ENCODE measurements around the gene HIVEP3.

Gene HIVEP3

DNA sequence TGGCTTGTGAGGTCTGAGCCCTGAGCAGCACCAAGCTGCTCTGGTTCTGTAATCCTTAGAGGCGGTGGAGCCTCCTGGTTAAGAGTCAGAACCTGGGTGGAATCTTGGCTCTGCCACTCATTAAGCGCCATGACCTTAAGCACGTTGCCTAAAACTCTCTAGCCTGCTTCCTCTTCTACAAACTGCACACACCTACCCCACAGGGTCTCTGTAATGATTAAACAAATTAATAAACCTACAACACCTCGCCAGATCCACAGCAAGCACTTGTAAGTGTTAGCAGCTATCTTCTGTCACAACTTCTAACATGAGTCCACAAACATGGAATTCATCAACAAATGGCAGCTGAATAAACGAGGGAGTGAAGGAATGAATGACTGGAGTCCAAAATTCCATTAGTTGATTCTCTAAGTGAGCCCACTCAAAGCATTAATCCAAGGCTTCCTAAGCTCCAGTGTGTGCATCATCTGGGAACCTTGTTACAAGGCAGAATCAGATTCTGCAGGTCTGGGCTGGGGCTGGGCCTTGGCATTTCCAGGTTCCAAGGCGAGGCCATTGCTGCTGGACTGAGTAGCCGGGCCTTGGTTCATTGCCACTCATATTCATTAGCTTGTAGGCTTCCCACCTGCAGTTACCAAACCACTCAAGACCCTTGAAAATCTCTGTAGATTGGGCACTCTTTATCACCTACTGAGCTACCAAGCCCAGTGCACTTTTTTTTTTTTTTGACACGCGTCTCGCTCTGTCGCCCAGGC lies 168.6 kb downstream of the HIVEP3 start:
- DNase-seq, result no peak

DNA sequence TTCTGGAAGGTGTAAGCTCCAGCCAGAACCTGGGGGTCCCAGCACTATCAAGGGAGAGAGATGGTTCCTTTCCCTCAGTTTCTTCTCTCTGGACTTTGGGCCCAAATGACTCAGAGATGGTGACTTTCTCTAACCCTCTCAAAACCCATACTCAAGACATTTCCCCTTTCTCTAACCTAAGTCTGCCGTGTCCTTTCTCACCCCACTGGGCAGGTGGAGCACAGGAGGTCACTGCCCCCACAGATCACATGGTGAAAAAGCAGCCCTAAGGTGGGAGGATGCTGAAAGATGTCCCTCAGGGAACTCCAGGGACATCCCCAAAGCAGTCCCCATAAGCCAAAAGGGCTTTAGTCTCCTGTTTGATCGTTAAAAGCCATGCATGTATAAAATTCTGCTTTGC lies 173.7 kb downstream of the HIVEP3 start:
- no peak for DNase-seq

DNA sequence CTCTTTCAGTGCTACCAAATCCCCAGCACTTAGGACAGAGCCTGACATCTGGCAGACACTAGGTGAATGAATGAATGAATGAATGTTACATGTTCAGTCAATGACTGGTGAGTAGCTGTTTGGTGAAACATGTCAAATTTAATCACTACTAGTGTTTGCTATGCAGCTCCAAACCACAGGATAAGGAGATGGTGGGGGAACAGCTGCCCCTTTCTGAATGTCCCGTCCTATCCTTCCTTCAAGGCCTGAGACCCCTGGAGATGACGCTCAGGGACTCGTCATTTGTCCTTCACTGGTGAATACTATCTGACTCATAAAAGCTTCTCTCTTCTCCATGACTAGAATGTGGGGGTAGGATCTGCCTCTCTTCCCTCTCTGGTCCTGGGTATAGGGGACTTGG lies 175.4 kb downstream of the HIVEP3 start:
- DNase-seq, result no peak

DNA sequence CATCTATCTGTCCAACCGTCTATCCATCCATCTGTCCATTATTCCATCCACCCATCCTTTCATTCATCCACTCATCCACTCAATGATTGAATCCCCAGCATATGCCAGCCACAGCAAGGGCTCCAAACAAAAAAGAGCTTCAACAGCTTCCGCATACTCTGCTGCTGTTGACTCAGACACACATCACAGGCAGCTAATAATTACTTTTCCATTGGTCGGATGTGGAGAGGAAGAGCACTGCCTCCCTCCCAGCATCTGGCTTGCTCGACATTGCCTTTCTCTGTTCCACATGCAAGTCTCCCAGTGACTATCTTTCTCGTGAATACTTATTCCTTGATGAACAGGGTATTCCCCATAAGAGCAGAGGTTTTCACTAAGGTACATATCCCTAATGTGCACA lies 176.5 kb downstream of the HIVEP3 start:
- DNase-seq, result peak; percentile 42

DNA sequence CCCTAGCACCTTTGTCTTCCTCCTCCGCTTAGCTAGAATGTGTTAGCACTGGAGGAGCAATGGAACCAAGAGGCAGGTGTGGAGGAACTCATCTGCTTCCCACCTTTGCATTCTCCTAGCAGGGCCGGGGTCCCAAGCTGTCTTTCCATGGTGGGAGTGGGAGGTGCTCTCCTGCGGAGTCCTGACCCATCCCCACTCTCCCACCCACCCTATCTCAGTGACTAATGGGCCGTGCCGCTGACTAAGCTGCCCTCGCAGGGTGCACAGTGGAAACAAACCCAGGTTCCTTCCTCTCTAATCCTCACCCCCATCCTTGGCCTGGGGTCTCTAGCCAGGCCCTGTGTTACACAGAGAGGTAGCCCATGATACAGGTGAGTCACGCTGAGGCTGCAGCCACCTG lies 177.5 kb downstream of the HIVEP3 start:
- no peak for DNase-seq

DNA sequence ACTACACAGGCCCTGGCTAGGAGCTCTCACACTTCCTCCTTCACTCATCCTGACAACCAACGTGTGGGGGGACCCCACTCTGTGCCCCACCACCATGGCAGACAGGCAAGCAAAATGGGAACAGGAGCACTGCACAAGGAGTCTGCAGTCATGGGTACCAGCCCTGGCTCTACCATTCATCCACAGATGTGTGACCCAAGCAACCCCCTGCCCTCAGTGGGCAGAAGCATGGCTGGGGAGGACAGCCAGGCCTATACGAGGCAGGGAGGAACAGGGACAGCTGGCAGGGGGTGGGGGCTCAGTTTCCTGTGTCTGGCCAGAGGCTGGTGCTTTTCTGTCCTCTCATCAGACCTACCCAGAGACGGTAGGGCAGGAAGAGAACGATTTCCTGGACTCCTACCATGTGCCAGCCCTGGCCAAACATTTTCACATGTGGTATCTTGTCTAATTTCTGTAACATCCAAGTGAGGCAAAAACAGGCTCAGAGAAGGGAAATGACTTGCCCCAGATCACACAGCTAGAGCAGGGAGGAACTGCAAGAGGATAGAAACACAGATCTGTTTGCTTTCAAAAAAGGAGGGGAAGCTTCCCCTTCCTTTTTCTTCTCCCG lies 178.0 kb downstream of the HIVEP3 start:
- DNase-seq, result no peak

DNA sequence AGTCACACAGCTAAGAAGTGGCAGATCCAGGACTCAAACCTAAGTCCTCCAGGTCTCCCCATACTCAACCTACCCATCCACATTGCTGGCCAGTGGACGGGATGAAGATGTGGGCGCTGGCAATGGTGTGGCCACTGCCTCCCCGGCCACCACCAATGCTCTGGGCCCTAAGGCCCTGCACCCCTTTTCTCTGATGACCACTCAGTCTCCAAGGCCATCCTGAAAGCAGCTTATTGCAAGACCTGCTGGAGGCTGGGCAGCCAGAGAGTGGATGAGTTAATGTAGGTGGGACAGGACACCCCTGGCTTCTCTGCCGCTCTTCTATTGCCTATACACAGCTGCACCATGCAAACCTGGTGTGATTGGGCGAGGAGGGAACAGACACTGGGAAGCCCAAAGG lies 178.7 kb downstream of the HIVEP3 start:
- no peak for DNase-seq

DNA sequence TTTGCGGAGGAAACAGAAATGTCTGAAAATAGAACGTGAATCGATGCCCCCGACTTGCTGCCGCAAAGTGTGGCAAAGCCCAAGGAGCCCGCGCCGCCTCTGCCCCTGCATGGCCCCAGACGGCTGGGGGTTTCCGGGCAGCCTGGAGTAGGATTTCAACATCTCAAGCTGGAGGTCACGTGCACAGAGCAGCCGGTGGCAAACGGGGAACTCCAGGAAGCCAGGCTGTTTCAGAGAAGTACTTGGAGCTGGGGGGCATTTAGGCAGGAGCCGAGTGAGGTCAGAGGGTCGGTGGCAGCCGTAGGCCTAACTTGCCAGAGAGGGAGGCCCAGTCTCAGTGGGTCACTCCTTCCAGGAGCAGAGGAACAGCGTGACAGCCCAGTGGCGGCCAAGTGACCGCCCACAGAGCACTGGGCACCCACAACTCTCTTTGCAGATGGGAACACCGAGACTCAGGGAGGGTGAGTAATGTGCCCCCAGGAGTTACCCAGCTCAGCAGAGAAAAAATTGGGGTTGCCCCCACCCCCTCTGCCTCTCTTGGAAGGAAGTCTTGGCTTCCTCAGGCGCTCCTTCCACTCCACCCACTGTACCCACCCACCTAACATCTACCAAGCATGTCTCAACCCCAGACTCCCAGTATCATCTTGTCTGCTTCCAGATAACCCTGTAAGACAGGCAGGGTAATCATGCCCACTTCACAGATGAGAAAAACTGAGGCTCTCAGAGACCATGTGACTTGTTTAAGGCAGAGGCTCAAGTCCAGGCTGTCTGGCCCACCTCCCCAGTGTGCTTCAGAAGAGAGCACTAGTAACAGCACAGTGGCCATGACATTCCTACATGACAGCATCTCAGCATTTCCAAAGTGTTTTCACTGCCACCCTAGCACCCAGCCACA lies 179.4 kb downstream of the HIVEP3 start:
- DNase-seq, result peak; percentile 85

DNA sequence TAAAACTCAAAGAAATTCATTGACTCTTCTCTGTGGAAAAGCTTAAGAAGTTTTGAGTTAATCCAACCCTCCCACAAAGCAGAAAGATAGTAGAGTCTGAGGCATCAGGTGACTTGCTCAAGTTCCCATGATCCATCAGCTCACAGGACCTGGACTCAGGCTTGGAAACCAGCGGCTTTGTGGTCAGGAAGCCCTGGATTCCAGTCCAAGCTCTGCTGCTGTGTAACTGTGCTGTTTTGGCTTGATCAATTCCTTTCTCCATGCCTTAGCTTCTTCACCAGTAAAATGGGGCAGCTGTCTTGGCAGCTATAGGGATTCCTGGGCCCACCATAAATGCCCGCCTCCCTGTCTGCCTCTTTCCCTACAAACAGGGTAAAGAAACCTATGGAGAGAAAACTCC lies 180.2 kb downstream of the HIVEP3 start:
- DNase-seq, result no peak

DNA sequence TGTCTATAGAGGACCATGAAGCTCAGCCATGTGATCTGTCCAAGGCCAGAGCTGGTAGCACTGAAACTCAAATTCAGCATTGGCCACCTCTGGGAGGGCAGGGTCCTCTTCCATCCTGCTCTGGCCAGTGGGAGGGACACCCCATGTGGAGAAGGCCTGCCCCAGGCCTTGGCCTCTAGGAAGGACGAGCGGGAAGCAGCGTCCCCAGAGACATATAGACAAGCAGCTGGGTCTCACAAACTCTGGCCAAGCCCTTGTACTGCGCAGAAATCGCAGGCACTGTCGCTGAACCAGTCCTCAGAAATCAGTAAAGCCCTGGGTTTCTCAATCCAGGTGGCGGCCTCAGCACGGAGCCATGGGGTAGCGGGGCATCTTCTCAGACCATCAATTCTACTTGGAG lies 180.7 kb downstream of the HIVEP3 start:
- DNase-seq, result no peak

DNA sequence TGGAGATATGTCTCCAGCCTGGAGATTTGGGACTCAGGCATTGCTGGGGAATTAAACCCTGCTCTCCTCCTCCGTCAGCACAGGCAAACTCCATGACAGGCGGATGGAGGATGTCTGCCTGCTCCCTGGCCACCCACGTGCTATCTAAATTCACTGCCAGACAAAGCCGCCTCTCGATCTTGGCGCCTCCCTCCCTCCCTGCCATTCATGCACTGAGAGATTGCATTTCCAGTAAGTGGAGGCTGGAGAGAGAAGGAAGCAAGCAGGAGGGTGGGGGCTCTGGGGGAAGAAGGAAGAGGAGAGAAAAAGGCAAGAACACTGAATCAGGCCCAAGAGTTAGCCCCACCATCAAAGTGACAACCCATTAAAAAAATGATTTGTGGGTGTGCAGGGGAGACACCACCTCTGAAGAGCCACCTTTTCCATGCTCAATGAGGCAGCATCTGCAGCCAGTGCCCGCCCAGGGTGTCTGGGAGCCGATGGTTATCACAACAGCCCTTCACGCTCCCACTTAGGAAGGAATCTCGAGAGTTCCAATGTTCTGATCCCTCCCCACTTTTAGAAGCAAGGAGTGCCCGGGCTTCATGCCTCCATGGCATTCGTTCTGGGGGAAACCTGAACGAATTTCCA lies 183.0 kb downstream of the HIVEP3 start:
- DNase-seq, result peak; percentile 91

DNA sequence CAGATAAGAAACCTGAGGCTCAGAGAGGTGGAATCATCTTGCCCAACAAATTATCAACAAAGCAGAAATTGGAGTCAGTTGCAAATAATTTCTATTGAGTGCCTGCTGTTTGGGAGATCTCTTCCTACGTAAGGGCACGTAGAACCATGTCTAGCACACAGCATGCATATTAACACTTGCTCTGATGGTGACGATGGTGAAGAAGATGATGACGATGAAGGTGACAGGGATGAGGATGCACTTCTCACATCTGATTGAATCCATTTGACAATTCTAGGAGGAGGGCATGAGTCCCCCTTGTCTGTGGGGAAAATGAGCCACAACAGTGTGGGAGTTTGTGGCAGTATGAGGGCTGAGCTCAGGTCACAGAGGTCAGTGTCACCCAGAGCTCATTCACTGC lies 183.6 kb downstream of the HIVEP3 start:
- DNase-seq, result no peak

DNA sequence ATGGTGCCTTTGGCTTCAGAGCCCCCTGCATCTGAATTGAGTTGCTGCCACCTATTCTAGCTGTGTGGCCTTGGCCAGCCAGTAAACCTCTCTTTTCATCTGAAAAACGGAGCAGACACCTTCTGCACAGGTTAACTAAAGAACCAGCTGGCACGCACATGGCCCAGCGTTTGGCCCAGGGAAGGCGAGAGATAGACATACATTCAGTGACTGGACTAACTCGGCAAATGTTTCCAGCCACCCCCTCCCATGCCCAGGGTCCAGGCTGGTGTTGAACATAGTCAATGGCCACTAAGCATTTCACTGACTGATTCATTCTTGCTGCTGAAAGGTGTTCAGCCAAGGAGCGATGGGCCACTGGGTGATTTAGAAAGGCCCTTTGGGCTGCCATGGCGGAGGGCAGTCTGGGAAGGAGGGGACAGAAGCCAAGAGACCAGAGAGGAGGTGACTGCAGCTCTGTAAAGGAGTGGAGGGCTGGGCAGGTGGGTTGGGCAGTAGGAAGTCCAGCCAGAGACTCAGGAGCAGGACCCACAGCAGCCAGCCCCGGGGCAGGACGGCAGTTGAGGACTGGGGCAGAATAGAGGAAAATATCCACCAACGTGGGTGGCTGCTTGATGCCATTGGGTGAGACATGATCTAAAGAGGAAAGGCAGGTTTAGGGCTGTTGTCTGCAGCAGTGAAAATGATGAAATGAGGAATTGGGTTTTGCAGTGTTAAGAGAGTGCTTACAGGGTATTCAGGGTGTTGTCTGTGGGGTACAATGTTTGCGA lies 184.3 kb downstream of the HIVEP3 start:
- DNase-seq, result no peak

DNA sequence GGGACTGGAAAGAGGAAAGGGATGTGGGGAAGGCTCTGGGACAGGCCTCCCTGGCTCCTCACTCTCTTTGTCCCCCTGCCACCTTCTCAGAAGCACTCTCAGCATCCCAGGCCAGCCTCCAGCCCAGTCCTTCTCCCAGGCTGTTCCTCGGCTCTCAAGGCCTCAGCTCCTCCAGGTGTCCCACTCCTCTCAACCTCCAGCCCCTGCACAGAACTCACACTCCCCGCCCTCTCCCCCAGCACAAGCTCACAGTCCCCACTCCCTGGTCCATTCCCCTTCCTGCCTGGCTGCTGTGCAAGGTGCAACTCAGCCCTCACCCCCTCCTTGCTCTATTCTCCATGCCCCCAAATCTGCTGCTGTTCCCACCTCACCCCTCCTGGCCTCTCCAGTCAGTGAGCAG lies 185.0 kb downstream of the HIVEP3 start:
- DNase-seq, result no peak

DNA sequence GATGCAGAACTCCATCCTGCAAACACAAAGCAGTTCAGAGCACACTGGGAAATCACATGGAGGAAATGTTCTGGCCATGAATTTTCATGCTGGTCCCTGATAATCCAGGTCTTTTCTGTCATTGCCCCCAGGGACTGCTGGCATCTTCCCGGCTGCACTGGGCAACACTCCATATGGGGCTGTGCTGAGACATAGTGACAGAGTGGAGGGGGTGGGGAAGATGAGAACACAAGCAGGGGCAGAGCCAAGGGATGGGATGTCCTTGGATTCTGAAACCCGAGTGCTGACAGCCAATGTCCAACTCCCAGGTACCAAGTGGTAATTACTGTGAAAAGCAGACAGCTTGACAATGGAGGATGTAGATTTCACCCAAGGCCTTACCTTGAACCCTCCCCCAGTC lies 185.7 kb downstream of the HIVEP3 start:
- no peak for DNase-seq

DNA sequence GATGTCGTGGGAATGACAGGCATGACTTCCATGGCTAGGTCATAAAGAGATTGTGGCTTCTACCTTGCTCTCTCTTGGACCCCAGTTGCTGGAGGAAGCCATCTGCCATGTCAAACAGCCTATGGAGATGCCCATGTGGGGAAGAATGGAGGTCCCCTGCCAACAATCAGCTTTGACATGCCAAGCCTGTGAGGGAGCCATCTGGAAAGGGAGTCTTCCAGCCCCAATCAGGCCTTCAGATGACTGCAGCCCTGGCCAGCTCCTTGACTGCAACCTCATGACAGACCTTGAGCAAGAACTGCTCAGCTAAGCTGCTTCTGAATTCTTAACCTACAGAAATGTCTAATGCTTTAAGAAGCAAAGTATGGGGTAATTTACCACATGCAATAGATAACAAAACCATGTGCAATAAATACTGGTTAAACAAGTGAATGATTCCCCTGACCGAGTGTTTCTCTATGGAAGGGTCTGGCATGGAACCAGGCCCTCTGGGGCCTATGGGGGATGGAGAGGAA lies 187.1 kb downstream of the HIVEP3 start:
- no peak for DNase-seq

DNA sequence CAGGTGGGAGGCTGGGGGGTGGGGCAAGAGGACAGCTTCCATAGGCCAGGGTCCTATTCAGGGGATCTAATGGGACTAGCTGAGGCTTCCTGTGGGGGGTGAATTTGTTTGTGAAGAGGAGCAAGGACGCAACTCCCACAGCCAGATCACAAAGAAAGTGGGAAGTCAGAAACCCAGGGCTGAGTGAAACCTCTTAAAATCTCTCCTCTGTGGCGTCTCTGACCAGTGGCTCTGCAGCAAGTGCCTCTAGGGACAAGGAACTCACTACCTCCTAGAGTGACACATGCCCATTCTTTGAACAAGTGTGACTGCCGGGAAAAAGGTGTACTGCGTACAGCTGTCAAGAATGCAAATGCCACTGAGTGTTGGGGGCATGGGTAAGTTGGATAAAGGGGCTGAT lies 187.9 kb downstream of the HIVEP3 start:
- no peak for DNase-seq

DNA sequence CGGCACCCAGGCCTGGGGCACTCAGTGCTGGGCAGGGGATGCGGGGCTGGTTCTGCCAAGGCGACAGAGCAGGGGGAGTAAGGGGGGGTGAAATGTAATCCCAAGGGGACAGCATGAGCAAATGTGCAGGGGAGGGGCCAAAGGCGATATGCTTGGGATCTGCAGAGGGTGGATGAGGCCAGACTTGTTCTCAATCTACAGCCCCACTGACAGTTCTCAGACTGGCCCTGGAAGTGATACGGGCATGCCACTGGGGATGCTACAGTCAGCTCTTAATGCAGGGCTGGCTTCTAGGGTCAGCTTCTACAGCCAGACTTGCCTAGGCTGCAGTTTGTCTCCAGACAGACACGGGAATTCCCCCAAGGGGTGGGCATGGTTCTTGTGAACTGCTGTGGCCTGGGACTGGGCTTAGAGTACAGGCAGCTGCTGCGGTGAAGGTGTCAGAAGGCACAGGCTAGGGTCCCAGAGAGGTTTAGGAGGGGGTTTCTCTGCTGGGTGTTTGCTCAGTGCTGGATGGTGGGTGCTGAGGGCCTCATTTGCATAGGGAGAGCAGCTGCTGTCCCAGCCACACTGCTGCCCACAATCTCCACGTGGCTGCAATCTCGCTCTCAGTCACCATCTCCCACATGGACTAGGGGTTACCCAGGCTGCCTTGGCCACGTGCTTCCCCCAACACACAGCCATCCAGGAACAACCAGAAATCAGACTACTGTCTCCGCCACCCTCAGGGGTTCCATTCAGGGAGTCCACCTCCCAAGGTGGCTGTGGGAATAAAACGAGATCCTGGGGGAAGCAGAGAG lies 190.1 kb downstream of the HIVEP3 start:
- DNase-seq, result peak; percentile 49

DNA sequence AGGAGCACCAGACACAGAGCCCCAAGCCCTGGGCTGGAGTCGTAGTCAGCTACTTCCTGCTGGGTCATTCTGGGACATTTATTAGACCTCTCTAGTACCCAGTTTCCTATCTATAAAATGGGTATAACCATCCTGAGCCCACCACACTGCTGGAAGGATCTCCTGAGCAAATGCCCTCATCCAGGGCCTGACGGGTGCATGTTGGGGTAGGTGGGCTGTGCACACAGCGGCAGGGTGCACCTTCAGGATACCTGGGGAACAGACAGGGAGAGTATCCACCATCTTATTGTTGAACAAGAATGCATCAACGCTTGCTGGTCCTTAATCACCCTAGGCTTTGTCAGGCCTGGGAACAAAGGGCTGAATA lies 191.0 kb downstream of the HIVEP3 start:
- no peak for DNase-seq

DNA sequence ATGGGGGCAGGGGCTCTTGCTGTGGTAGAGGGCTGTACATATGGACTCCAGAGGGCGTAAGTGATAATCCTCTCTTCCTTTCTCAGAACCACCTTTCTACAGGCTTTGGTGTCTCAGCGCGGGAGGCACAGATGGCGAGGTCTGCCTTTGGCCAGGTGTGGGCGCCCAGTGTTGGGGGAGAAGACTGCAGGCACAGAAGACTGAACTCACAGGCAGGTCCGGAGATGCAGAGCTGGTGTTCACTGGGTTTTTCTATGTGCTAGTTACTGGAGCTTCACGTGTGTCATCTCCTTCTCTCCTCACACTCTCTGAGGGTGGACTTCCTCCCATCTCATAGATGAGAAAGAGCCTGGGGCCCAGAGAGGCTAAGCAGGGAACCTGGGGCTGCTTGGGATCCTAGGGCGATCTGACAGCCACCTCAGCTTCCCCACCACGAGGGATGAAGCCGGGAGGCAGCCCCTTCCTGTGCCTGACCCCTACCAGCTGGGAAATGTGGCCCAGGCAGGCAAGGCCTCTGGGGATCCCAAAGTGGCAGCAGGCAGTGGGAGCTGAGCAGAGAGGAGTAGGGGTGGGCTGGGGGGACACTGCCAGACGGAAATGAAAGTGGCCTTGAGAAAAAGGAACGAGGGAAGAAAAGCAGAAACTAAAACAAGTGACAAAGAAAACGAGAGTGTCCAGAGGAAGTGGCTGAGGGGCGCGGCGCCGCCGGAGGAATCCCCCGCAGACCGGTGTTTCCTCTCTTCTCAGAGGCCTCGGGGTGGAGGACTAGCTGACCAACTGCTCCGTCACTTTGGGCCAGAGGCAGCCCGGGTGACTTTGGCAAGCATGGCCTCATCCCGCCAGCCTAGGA lies 191.6 kb downstream of the HIVEP3 start:
- no peak for DNase-seq

DNA sequence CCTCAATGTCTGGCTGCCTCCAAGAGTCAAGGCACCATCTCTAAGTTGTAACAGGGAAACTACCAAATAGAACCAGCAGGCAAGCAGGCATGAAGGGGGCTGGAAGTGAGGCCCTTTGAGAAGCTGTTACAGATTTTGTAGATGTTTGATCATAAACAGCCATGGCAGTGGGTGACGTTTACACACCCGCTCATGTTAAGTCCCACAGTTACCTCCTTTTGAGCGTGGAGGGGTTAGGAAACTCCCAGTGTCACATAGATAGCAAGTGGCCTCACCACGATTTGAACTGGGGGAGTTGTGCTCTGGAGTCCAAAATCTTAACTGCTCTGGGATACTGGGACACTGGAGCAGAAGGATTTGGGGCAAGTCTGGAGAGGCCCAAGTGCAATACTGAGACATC lies 192.4 kb downstream of the HIVEP3 start:
- no peak for DNase-seq
